Left cardiac atrium (tissue), 4 donors: ENCODE results near the gene COLEC12. TPM values are rescaled to one million over a fixed set of nuclear protein-coding genes. Genes with fewer than 3 reads are reported as not detected.

Source experiments
- ATAC-seq, 2 donors: fragments of 200-7000 bp; cut with Tn5 transposase; one replicate each; pipeline ENCODE4 v1.9.1; 2020; ENCODE audit warnings: mild to moderate bottlenecking in 2 of 2, moderate library complexity in 2 of 2
- DNase-seq: peaks from one replicate; pipeline ENCODE4 v3.0.0-alpha.2; 2020
- intact Hi-C, 2 donors: fragments of 100-400 bp; cut with DNase I; formaldehyde crosslinking; loops; one replicate each; pipeline versions ENCODE4 v1.14.1 to v1.15.1; 2022 to 2023
- long read RNA-seq: library from polyadenylated mRNA; unstranded; transcript quantifications from one replicate; pipeline ENCODE4 v2.0.0, GENCODE V29; 2021
- total RNA-seq, 2 donors: library from RNA; stranded (reverse); fragmentation: NEBNext Ultra II Directional; extraction: Animal tissue kit (Norgen Biotek cat#: 25700); gene quantifications; one replicate each; pipeline ENCODE4 v1.2.1, GENCODE V29; 2021
- donor health status: DM: no; HTN: yes; CAD: no.
- donor health status: DM: no; HTN: yes; CAD: no; lungs with severe emphysema.
- donor health status: DM: yes; HTN: yes; CAD: no.
- donor health status: Dilated cardiomyopathy.

COLEC12 gene
- total RNA-seq = 10 to 100 TPM; 14.2 to 25.1 TPM
- long read RNA-seq, full-length matches to known transcripts = 1 of 5 reads
- long read RNA-seq, partial matches to known transcripts = 3 of 5 reads
- long read RNA-seq, other reads (novel, unspliced or antisense) = 1 of 5 reads

- intact Hi-C loops = no loop called here
- ATAC-seq (peak; percentile 77 to 81), DNase-seq (peak; percentile 50)
These were observed at the start of gene COLEC12 for GRCh38 chr18:500632-501405. Gene COLEC12, minus strand, starts transcription at chr18:500701. Its CDS starts 187 bp downstream, at chr18:500514.

- intact Hi-C loops = no loop called here
- ATAC-seq (no peak), DNase-seq (no peak)
These were observed 49.5 kb upstream of the COLEC12 start for GRCh38 chr18:549967-550366.

GRCh38 chr18:543447-544078, 43.1 kb upstream of the COLEC12 start:
- ATAC-seq (no peak), DNase-seq (no peak)
- intact Hi-C loops = no loop called here

GRCh38 chr18:533995-534601, 33.6 kb upstream of the COLEC12 start:
- no peak for DNase-seq
- ATAC-seq = no peak
- intact Hi-C loops = no loop called here

- no peak for DNase-seq
- no peak for ATAC-seq
- intact Hi-C loops = no loop called here
These were observed 32.1 kb upstream of the COLEC12 start for GRCh38 chr18:532632-533031.

GRCh38 chr18:532018-532417, 31.5 kb upstream of the COLEC12 start:
- intact Hi-C loops = no loop called here
- DNase-seq (no peak), ATAC-seq (no peak)

GRCh38 chr18:527146-527545, 26.6 kb upstream of the COLEC12 start:
- intact Hi-C loops = no loop called here
- DNase-seq (no peak), ATAC-seq (peak in 1 of 2 donors; percentile 60)

- intact Hi-C loops = no loop called here
- DNase-seq (no peak), ATAC-seq (no peak)
These were observed 26.2 kb upstream of the COLEC12 start for GRCh38 chr18:526681-527080.

- DNase-seq (no peak), ATAC-seq (no peak)
- intact Hi-C loops = no loop called here
These were observed 24.7 kb upstream of the COLEC12 start for GRCh38 chr18:525036-525797.

- DNase-seq (no peak), ATAC-seq (peak in 1 of 2 donors; percentile 60)
- intact Hi-C loops = no loop called here
These were observed 24.0 kb upstream of the COLEC12 start for GRCh38 chr18:524466-524865.

- intact Hi-C loops = no loop called here
- ATAC-seq = no peak
- no peak for DNase-seq
These were observed 23.1 kb upstream of the COLEC12 start for GRCh38 chr18:523561-523960.

- DNase-seq (peak; percentile 66), ATAC-seq (peak; percentile 87 to 93)
- intact Hi-C loops = no loop called here
These were observed 18.7 kb upstream of the COLEC12 start for GRCh38 chr18:519019-519879.

GRCh38 chr18:518081-518480, 17.6 kb upstream of the COLEC12 start:
- ATAC-seq = no peak
- intact Hi-C loops = no loop called here
- DNase-seq = no peak

GRCh38 chr18:515838-516237, 15.3 kb upstream of the COLEC12 start:
- DNase-seq = no peak
- intact Hi-C loops = no loop called here
- ATAC-seq = no peak

GRCh38 chr18:515156-515815, 14.8 kb upstream of the COLEC12 start:
- no peak for ATAC-seq
- intact Hi-C loops = no loop called here
- DNase-seq = no peak

- peak in 1 of 2 donors; percentile 25 for ATAC-seq
- intact Hi-C loops = no loop called here
- DNase-seq = no peak
These were observed 13.5 kb upstream of the COLEC12 start for GRCh38 chr18:513826-514530.

GRCh38 chr18:512957-513356, 12.5 kb upstream of the COLEC12 start:
- ATAC-seq (no peak), DNase-seq (no peak)
- intact Hi-C loops = no loop called here
